ENCODE measurements around the gene SERPINA5. TPM values are rescaled to one million over a fixed set of nuclear protein-coding genes. Genes with fewer than 3 reads are reported as not detected.

The SERPINA5 gene
- total and polyA plus RNA-seq, 2 of the 8 experiments (the other 6 are each of a cell fraction or from before 2014, with no cell fraction given): 1.8 to 1.9 TPM

DNA sequence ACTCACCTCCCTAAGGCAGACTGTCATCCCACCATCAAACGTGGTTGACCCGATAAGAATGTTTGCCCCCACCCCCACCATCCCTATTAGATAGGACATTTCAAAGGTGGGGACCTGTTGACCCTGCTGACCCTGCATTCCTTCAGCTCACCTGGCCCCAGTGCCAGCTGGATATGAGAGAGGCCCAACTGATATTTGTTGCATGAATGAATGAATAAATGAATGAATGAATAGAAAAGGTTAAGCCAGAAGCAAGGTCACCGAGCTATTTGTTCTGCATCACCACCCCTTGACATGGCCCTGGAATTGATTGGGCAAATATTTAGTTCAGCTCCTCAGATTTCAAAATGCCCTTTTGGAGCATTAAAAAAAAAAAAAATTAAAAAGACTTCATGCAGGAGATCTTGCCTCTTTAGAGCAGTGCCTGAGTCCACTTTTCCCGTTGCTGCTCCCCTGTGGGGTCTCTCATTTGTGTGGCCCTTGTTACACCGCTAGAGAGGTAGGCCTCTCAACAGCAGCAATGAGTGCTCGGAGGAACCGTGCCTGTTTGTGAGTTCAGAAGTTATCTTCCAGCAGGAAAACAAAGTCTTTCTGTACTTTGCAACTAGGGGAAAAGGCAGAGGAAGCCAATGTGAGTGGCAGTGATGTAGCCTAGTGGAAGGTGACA is 8.5 kb upstream of the SERPINA5 start:
- no peak overlapping the region for H2BK20ac ChIP-seq (ENCODE audit: low read length)
- H3K4me3 ChIP-seq (ENCODE audit: extremely low read depth in 1 of 4, insufficient read depth in 2 of 4, low read depth in 3 of 4, low read length in 4 of 4): no peak overlapping the region
- no peak overlapping the region for H3K18ac ChIP-seq (ENCODE audit: extremely low read depth, low read length)
- no peak overlapping the region for H4K8ac ChIP-seq (ENCODE audit: extremely low read depth, insufficient read depth, low read length)
- H2BK15ac ChIP-seq (ENCODE audit: low read length): no peak overlapping the region
- H3K14ac ChIP-seq (ENCODE audit: insufficient read length): no peak overlapping the region
- H3K9ac ChIP-seq (replicated peaks in 1 of 4; ENCODE audit: extremely low read depth in 1 of 4, low read depth in 3 of 4, low read length in 3 of 4): no peak overlapping the region
- H3K79me1 ChIP-seq (ENCODE audit: low read depth, low read length): no peaks in the 10 kb centered on the region
- H2AK5ac ChIP-seq (ENCODE audit: low read depth, low read length): no peak overlapping the region
- H3K4ac ChIP-seq (replicated peaks; ENCODE audit: insufficient read length, low read depth, low read length): no peak overlapping the region
- no peaks in the 10 kb centered on the region for H3K4me1 ChIP-seq (replicated peaks in 1 of 4; ENCODE audit: control insufficient read depth in 3 of 4, insufficient read depth in 4 of 4, low read length in 3 of 4)
- no peak overlapping the region for H3K56ac ChIP-seq (replicated peaks; ENCODE audit: insufficient read length, low read depth, low read length)
- H3K27ac ChIP-seq (ENCODE audit: low read depth, low read length): no peak overlapping the region
- POLR2A ChIA-PET (ENCODE audit: partially characterized antibody): no interaction called here
- no peaks in the 10 kb centered on the region for H3K79me2 ChIP-seq (ENCODE audit: control insufficient read depth in 1 of 2, insufficient read depth in 2 of 2, low read length in 2 of 2)
- H3K9me3 ChIP-seq (ENCODE audit: insufficient read depth in 2 of 2, low read depth in 1 of 2, low read length in 1 of 2): peaks cover 0 to 3% of the 10 kb centered on the region in 2 experiments; a peak in 1 of 4 replicates
- no peak overlapping the region for H4K91ac ChIP-seq (replicated peaks; ENCODE audit: insufficient read length, low read length)
- H3K23me2 ChIP-seq (ENCODE audit: low read depth, low read length): peaks cover 3% of the 10 kb centered on the region; the same call in 1 of the 2 replicates
- H2AFZ ChIP-seq (ENCODE audit: low read length): no peak overlapping the region
- H3K36me3 ChIP-seq (ENCODE audit: control insufficient read depth in 2 of 4, insufficient read depth in 4 of 4, low read length in 3 of 4): no peaks in the 10 kb centered on the region
- CTCF ChIA-PET (ENCODE audit: partially characterized antibody): no interaction called here
- no peak overlapping the region for H3K23ac ChIP-seq (ENCODE audit: insufficient read length)
- H4K20me1 ChIP-seq (replicated peaks in 1 of 2; ENCODE audit: control insufficient read depth in 1 of 2, insufficient read depth in 2 of 2, low read length in 2 of 2): no peaks in the 10 kb centered on the region
- WGBS, 2 experiments (ENCODE audit: extremely low coverage in 1 of 2, insufficient coverage in 1 of 2, insufficient read length in 1 of 2, insufficient replicate concordance in 2 of 2, low coverage in 1 of 2, low lambda C conversion rate in 2 of 2, missing lambda C conversion rate in 1 of 2): 72% methylated on average over 7 of the region's 7 CpGs; no CpG with 5 or more reads in 1 of the 2 experiments
- H2BK5ac ChIP-seq (ENCODE audit: low read depth, low read length): no peak overlapping the region
- DNase-seq (ENCODE audit: low read depth in 1 of 2, low spot score in 2 of 2) (no peak), FAIRE-seq (no peak)
- no peak overlapping the region for H2BK120ac ChIP-seq (replicated peaks; ENCODE audit: low read depth, low read length)
- no peak overlapping the region for H3K4me2 ChIP-seq (ENCODE audit: insufficient read depth in 1 of 2, low read depth in 2 of 2, low read length in 2 of 2)
- H2BK12ac ChIP-seq (ENCODE audit: low read depth, low read length): no peak overlapping the region
- no peaks in the 10 kb centered on the region; a peak in 1 of 7 replicates for H3K27me3 ChIP-seq (replicated peaks in 1 of 4; ENCODE audit: control insufficient read depth in 3 of 4, extremely low read depth in 1 of 4, insufficient read depth in 3 of 4, low read length in 3 of 4)
- no peak overlapping the region for H4K5ac ChIP-seq (ENCODE audit: insufficient read length, low read depth, low read length)
- TF ChIP-seq RAD21 (IDR thresholded peaks at IDR 0.05 in 1 of 2, conservative IDR thresholded peaks at IDR 0.05 in 1 of 2; ENCODE audit: low read depth in 2 of 2, low read length in 2 of 2) (no peak), GABPA (IDR thresholded peaks at IDR 0.05; ENCODE audit: borderline replicate concordance, insufficient read depth, low read length) (no peak), JUND (IDR thresholded peaks at IDR 0.05; ENCODE audit: low read length) (no peak), SIRT6 (IDR thresholded peaks at IDR 0.05; ENCODE audit: low read length) (no peak), RFX5 (IDR thresholded peaks at IDR 0.05; ENCODE audit: borderline replicate concordance, low read depth, low read length) (no peak), POLR2A (IDR thresholded peaks at IDR 0.05; ENCODE audit: control extremely low read depth in 1 of 2, low read depth in 2 of 2, low read length in 2 of 2) (no peak), SIN3A (conservative IDR thresholded peaks at IDR 0.05 in 1 of 2, IDR thresholded peaks at IDR 0.05 in 1 of 2; ENCODE audit: low read depth in 1 of 2, low read length in 2 of 2) (no peak), KDM4A (IDR thresholded peaks at IDR 0.05; ENCODE audit: low read depth, low read length, severe bottlenecking) (no peak)
- TF ChIP-seq, protein P1, sequence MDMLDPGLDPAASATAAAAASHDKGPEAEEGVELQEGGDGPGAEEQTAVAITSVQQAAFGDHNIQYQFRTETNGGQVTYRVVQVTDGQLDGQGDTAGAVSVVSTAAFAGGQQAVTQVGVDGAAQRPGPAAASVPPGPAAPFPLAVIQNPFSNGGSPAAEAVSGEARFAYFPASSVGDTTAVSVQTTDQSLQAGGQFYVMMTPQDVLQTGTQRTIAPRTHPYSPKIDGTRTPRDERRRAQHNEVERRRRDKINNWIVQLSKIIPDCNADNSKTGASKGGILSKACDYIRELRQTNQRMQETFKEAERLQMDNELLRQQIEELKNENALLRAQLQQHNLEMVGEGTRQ (IDR thresholded peaks at IDR 0.05; ENCODE audit: low read length): no peak
- TF ChIP-seq, protein P2, sequence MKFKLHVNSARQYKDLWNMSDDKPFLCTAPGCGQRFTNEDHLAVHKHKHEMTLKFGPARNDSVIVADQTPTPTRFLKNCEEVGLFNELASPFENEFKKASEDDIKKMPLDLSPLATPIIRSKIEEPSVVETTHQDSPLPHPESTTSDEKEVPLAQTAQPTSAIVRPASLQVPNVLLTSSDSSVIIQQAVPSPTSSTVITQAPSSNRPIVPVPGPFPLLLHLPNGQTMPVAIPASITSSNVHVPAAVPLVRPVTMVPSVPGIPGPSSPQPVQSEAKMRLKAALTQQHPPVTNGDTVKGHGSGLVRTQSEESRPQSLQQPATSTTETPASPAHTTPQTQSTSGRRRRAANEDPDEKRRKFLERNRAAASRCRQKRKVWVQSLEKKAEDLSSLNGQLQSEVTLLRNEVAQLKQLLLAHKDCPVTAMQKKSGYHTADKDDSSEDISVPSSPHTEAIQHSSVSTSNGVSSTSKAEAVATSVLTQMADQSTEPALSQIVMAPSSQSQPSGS (IDR thresholded peaks at IDR 0.05; ENCODE audit: low read length): no peak

Measured in H1 (cell line).